GM18870 (cell line): ENCODE results near the gene ARHGAP8.
"Not testable (repeated sequence)": the region's sequence is repeated elsewhere in the genome, so short reads cannot be mapped to it uniquely, and the experiment has no call there.

Source experiments
- ATAC-seq: cut with Tn5 transposase; IDR thresholded peaks from one replicate; pipeline ENCODE4 v1.9.1; 2021; ENCODE audit warnings: moderate library complexity; ENCODE audit not compliant: unreplicated experiment

The ARHGAP8 gene

DNA sequence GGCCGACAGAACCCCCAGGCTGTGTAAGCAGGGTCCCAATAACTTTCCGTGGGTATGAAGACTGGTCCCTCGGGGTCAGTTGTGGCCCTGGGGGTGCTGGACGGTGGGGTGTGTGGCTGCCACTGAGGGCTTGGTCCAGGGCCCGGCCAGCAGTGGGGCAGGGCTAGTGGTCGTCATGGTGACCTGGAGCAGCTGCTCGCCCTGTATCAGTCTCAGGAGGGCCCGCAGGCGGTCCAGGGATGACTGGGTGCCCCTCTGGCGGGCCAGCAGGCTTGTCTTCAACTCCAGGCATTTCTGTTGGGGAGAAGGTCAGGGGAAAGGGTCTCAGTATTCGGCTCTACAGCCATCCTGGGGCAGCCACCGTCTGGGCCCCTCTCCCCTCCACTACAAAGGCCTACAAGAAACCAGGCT lies 130.6 kb downstream of the ARHGAP8 start:
- ATAC-seq: no peak

DNA sequence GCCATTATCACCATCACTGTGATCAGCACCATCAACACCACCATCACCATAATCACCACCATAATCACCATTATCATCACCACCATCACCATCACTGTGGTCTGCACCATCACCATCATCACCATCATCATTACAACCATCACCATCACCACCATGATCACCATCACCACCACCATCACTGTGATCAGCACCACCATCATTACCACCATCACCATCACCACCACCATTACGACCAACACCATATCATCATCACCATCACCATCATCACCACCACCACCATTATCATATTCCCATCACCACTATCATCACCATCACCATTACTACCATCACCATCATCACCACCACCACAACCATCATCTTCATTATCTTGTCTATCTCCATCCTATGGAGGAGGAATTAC lies 132.2 kb downstream of the ARHGAP8 start:
- no peak for ATAC-seq

DNA sequence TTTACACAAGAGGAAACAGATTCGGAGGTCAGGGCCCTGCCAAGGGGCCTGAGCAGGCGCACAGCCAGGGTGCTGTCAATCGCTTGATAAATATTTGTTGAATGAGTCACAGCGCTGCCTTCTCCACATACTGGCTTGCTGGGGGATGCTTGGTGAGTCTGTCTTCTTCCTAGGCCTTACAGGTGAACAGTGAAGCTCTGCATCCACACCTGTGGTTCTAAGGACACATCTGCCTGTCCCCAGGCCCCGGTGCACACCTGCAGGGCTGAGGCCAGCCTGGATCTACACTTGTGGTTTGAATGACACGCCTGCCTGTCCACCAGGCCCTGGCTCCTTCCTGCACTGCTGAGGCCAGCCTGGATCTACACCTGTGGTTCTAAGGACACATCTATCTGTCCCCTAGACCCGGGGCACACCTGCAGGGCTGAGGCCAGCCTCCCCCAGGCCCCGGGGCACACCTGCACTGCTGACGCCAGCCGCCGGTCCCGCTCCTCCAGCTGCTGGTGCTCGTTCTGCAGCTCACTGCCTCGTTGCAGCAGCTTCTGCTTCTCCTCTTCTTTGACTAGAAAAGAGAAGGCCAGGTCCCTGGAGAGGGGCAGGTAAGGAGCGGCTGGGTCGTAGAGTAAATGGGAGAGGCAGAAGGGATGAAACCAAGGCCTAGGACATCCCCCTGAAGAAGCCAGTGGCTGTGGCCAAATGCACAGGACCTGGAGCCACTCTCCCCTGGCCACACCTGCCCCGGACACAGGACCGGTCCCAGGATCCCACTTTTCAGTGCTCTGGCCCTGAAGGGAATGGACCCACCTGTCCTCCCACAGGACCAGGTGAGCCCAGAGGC lies 132.8 kb downstream of the ARHGAP8 start:
- ATAC-seq: no peak

DNA sequence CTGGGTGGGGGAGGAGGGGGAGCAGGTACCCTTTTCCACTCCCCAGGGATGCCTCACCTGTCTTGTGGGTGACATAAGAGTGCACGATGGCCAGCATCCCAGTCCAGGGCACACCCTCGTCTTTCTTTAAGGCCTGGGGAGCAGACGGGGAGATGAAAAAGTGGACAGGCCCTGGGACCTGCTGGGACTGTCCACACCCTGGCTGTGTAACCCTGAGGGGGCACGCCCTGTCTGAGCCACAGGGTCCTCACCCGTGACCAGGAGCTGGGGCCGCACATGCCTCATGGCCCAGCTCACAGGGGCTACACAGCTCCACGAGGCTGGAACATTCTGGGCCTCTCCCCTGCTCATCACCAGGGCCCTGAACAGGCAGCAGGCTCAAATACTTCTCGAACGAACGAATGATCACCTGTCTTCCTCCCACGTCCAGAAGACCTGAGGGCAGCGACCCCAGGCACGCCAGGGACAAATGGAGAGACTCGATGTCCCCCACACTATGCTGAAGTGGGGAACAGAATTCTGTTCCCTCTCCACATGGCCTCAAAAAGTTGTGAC lies 133.5 kb downstream of the ARHGAP8 start:
- ATAC-seq: no peak

DNA sequence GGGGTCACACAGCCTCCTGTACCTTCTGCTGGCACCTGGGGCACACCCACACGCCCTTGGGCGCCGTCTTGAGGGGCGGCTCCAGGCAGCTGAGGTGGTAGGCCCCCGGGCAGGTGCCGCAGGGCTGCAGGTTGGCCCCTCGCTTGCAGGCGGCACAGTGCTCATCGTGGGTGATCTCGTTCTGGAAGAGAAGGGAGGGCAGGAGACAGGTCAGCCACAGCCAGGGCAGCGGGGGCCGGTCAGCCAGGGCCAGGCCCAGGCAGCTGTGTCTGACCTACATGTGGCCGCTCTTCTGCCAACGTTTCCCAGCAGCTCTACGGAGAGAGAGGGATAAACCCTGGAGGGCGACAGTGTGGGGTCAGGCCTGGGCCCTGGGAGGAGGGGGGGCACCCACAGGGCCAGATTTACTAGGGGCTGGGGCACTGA lies 135.6 kb downstream of the ARHGAP8 start:
- no peak for ATAC-seq

DNA sequence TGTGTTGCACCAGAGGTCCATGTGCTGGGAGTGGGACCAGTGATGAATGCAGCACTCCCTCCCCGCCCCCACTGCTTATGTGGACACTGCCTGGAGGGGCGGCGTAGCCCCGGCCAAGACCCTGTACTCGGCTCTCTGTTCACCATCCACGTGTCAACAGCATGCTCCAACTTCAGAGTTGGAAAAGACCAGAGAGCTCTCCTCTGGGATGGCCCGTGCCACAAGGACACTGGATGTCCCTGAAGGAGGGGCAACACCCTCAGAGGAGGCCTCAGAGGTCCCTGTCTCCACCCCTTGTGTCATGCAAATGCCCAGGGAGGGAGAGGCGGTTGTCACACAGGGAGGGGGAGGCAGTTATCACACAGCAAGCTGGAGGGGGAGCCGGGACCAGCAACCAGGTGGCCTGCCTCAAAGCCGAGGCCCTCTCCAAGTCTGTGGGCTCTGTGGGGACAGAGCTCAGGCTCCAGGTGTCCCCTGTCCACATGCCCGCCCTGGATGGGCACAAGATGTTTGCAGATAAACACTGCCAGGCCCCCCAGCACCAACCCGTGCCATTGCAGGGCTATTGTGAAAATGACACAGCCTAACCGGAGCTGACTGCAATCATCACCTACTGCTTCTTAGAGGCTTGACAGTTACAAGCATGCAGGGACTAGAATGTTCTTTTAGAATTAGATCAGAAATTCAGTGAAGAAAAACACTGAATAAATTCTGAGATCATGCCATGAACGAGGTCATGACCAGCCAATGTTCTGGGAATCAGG lies 136.3 kb downstream of the ARHGAP8 start:
- ATAC-seq: no peak

DNA sequence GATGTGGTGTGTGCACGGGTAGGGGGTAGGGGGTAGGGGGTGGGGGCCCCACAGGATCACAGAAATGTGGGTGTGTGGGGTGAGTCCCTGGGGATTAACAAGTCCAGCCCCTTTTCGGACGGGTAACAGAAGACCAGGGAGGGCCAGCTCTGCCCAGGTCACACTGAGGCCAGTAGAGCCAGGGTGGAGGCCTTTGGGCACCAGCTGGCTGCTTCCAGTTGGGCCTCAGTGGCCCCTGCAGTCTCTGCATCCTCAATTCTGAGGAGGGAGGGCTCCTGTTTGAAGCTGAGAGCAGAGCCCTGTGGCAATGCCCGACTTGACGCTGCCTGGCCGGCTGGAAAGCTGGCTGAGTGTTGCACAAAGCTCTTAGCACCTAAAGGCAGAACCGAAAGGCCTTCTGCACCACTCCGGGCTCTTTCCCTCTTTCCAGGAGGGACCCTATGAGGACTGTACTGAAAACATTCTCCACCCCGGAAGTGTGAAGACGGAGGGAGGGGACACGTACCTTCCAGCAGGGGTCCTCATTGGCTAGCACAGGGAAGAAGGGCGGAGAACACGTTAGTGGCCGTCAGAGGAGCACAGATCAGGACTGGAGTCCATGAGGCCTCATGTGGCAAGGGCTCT lies 137.0 kb downstream of the ARHGAP8 start:
- no peak for ATAC-seq

DNA sequence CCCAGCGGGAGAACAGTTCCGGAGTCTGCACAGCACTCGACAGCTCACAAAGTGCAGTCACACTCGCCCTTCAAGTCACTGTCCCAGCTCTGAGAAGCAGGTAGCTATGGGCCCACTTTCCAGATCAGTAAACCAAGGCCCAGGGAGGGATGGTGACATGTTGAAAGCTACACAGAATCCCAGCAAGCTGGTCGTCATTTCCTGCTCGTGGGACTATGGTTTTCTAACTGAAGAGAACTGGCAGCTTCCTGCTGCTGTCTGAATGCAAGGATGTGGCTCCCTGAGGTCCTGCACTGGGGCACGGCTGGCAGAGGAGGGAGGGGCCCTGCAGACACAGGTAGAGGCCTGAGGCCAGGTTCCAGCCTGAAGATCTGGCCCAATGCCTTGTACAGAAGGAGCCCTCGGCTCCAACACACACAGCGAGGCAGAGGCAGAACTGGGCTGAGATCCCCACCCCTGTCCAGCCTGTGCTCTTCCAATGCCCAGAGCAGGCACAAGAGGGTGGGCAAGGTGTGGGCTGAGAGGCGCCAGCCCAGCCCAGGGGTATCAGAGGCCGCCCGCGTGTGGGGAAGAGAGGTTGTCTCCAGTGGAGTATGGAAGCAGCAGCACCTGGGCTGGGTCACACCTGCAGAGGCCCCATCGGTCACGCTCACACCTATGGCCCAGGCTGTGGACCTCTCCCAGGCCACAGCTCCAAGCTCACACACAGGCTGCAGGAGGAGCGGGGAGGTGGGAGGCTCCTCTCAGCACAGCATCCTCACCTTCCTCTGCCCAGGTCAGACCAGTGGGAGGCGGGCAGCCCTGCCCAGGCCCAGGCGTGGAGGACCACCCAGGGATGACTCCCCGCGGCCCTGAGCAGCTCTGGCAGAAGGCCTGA lies 138.3 kb downstream of the ARHGAP8 start:
- no peak for ATAC-seq

DNA sequence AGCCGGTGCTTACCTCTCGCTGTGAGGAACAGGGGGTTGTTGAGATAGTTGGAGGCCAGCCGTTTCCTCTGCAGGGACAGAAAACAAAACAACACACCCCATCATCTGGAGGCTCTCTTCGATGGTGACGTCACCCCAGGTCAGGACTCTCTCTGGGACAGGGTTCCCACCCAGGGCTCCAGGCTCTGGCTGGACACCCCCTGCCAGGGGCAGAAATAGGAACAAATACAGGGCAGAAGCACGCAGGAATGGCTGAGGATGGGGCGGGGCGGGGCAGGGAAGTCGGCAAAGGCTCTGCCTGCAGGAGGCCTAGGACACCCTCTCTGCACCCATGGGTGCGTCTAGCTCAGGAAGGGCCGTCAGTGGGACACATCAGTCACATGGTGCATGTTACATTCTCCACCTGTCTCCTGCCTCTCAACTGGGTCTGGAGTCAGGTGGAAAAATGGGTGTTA lies 138.9 kb downstream of the ARHGAP8 start:
- no peak for ATAC-seq

DNA sequence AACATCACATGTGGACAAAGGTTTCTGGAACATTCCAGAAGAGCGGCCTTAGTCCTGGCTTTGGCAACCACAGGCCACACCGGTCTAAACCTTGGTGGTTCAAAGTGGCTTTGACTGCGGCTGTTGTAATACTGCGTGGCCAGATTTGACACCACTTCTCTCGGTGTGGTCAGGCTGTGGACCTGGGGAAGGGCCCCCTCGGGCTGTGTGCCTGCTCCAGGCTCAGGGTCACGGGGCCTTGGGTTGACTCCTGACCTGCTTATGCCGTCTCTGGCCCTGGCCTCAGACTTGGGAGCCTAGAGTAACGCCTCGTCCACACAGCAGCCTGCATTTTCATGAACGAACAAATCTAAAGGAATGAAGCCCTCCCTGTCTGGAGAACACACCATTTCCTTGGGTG lies 139.4 kb downstream of the ARHGAP8 start:
- no peak for ATAC-seq

DNA sequence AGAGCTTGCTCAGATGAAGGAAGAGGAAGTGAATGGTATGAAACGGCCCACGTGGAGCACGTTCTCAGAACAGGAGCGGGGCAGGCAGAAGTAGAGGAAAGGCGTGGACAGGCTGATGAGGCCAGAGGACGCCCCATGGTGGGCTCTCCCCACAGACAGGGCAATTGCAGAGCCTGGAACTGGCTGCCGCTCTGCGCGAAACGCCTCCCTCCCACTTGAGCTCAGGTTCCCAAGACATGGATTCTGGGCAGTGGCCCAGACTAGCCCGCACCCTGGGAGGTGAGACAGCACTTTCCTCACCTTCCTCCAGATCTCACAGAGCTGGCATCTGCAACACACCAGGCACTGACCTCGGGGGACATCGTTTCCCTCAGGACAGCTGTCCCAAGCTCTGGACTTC lies 139.9 kb downstream of the ARHGAP8 start:
- no peak for ATAC-seq

DNA sequence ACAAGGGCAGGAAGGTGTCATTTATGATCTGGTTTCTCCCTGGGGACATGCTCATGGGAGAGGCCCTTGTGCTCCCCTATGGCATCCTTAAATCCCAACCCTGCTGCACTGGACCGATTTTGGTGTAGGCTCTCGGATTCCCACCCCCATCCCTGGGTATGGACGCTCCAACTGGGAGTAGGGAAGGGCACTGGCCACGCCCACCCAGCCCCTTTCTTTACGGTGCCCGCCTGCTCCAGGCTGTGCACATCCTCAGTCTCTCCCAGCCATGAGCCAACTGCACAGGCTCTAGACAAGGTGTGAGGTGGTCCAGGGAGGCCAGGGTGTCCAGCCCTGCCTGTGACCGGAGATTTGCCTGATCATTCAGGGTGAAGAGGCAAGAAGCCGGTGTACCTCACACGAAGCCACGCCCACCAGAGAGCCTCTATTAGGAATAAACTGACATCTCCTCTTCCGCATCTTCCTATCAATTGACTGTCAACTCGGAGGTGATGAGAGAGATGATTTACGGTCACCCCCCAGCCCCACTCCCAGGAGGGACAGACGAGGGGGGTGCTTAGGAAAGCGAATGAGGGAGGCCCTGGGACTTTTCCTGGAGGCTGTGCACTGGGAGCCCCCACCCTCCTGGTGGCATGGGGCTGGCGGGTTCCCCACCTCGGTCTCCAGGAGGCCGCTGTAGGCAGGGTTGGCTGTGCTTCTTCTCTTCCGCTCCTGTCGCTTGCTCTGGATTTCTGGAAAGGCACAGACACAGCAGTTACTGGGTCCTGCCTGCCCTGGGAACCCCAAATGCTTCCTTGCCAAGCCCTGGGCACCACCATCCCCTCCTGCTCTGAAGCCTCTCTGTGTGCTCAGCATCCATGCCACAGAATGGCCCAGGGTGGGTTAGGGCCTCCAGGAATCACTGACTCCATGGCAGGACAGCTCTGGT lies 140.7 kb downstream of the ARHGAP8 start:
- ATAC-seq: no peak

DNA sequence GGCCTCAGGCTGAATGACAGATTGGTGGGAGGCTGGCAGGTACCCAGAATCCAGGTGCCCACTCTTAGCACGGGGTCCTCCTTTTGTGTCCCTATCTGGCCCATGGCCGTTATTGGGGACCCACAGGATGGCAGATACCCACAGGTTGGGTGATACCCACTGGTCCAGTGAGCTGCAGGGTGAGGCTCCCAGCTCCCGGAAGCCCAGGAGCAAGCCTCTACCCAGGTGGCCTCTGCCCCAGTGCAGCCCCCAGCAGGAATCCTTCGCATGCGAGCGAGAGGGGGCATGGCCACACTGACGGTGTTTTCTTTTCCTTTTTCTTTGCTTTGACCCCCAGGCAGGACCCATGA lies 141.3 kb downstream of the ARHGAP8 start:
- no peak for ATAC-seq

DNA sequence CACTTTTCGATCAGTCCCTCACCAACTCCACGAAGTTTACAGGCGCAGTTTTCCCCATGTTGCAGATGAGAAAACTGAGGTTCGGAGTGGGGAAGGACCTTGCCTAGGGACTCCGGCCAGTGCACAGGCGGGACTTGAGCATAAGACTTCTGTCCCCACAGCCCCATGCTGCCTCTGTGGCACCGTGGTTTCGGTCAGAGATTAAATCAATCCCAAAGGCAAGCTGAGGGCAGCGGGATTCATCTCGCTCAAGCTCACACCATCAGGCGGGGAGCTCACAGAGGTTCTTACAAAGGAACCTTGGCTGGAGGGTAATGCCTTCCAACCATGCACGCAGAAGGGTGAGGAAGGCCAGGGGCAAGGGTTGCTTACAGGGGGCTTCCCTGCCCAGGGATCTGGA lies 141.9 kb downstream of the ARHGAP8 start:
- no peak for ATAC-seq

DNA sequence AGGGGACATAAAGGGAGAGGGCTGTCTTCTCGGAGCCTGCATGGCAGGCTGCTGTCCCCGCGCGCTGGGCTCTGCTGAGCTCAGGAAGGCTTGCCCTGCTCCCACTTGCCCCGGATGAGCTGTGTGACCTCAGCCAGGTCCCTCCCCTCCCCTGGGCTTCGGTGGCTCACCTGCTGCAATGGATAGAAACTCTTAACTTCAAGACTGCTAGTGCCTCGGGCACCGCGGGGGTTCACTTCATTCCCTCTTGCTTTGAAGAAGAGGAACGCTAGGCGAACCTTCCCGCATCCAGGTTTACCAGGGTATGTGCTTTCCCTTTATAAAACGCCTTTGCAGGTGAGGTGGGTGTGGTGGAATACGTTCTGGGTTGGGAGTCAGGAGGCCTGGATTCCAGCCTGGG lies 142.4 kb downstream of the ARHGAP8 start:
- no peak for ATAC-seq

DNA sequence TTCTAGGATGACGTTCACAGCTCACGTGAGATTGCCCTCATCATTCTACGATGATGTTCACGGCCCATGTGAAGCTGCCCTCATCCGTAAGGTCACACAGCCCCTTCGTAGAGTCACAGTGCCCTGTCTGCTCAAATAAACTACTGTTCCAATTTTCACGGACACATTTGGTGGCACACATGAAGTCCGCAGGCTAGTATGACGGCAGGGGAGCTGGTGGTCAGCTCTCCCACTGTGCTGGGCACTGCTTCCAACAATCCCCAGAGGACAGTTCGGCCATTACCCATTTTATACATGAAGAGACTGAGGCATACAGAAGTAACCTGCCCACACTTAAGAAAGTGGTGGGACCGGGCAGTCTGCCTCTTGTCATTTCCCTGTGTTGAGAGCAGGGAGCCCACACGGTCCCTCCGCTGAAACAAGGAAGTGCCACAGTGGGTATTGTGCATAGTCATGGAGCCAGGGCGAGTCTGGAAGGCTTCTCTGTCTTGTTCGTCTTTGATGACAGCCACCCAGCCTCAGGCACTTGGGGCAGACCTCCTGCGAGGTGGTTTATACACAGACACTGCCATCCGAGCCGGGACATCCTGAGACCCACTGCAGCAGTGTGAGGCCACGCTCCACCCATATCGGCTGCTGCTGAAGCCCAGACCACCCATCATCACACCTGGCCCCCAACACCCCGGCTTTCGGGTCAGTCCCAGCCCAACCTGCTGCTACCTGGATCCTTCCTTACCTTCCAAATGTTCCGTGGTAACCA lies 143.1 kb downstream of the ARHGAP8 start:
- no peak for ATAC-seq

DNA sequence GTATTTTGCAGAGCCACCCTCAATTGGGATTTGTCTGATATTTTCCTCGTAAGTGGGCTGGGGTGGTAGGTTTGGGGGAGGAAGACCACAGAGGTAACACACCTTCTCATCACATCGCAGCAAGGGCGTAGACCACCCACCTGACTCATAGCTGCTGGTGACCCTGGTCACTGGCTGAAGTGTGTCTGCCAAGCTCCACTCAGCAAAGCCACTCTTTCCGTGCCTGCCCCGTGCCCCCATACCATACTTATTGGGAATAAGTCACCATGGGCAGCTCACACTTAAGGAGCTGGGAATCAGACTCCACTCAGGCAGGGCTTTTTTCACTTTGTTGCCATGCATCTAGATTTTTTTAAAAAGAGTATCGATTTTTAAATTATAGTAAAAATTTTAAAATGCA lies 145.9 kb downstream of the ARHGAP8 start:
- ATAC-seq: no peak

DNA sequence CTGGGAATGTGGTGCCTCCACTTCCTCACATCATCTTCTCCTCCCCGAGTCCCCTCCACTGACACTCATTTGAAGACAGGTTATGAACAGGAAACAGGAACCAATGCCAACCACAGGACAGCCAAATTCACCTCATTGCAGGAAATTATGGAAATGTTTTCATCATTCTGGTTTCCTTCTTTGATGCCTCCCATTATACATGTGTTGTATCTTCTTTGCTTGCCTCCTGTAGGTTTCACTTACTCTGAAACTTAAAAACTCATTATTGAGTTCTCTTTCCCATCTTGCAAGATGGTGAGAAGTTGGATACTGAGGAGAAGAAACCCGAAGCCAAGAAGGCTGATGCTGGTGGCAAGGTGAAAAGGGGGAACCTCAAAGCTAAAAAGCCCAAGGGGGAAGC lies 148.9 kb downstream of the ARHGAP8 start:
- no peak for ATAC-seq

DNA sequence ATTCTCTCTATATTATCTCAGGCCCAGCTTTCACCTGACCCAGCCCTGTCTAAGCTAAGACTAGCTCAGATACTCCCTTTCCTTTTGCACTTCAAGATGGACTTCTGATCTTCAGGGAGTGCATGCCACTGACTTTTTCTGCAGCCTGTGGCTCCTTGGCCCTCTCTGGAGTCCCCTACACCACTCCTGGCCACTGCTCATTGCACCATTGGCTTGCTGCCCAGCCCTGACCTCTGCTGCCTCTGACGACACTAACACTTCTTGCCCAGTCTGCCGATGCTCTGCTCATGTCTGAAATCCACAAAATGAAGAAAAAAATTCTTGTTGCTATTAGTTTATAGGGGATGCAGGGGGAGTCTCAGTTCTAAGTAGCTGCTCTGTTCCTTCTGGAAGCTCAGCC lies 150.8 kb downstream of the ARHGAP8 start:
- not testable (repeated sequence) for ATAC-seq
